Right atrium auricular region (tissue), 2 donors: ENCODE results near the gene SERGEF. TPM values are rescaled to one million over a fixed set of nuclear protein-coding genes. Genes with fewer than 3 reads are reported as not detected.

Source experiments
- DNase-seq: peaks from one replicate; pipeline ENCODE4 v3.0.0-alpha.2; 2019; ENCODE audit warnings: low spot score
- H3K27ac ChIP-seq, 2 donors: fragments of 200-600 bp; sonication (generic); 1 replicate in 1 of 2; 2 replicates in 1 of 2; pipeline ENCODE4 v1.5.1; 2016 to 2019
- H3K27me3 ChIP-seq, 2 donors: fragments of 200-600 bp; sonication (generic); one replicate each; pipeline versions ENCODE4 v1.5.1 to v1.6.0; 2017 to 2019
- H3K36me3 ChIP-seq: fragments of 200-600 bp; sonication (generic); one replicate; pipeline ENCODE4 v1.5.1; 2016
- H3K4me1 ChIP-seq, 2 donors: fragments of 200-600 bp; sonication (generic); one replicate each; pipeline versions ENCODE4 v1.5.1 to v1.6.0; 2017 to 2019
- H3K4me3 ChIP-seq, 2 donors: fragments of 200-600 bp; sonication (generic); 1 replicate in 1 of 2; 2 replicates in 1 of 2; pipeline ENCODE4 v1.5.1; 2017 to 2019; ENCODE audit warnings: mild to moderate bottlenecking in 1 of 2, moderate library complexity in 1 of 2
- H3K9me3 ChIP-seq, 2 donors: fragments of 200-600 bp; sonication (generic); one replicate each; pipeline ENCODE4 v1.5.1; 2019
- CTCF ChIP-seq, 2 donors: fragments of 200-600 bp; sonication (generic); IDR thresholded peaks; one replicate each; pipeline ENCODE4 v1.5.1; 2019; ENCODE audit warnings: antibody characterized with exemption in 2 of 2
- total RNA-seq, 2 donors: library from RNA; depleted of rRNA; stranded (reverse); fragments of >200 nt; gene quantifications; one replicate each; pipeline ENCODE4 v1.1.0, GENCODE V29; 2016

The SERGEF gene
- total RNA-seq, 2 donors from 2014 or later: 18.1 to 27.6 TPM

- H3K9me3 ChIP-seq: no peaks in the 10 kb centered on the region
- no peak overlapping the region for H3K27ac ChIP-seq
- no peak overlapping the region for H3K4me3 ChIP-seq
- DNase-seq: no peak
- TF ChIP-seq CTCF (IDR thresholded peaks at IDR 0.05): no peak
- H3K4me1 ChIP-seq: no peaks in the 10 kb centered on the region
- no peaks in the 10 kb centered on the region for H3K36me3 ChIP-seq
- no peaks in the 10 kb centered on the region for H3K27me3 ChIP-seq
These were observed 97.2 kb downstream of the SERGEF start for GRCh38 chr11:17915500-17916143.

GRCh38 chr11:17914957-17915356, 97.9 kb downstream of the SERGEF start:
- Histone ChIP-seq H3K9me3 (no peaks in the 10 kb centered on the region), H3K36me3 (no peaks in the 10 kb centered on the region), H3K27me3 (no peaks in the 10 kb centered on the region), H3K4me3 (no peak overlapping the region), H3K27ac (no peak overlapping the region), H3K4me1 (no peaks in the 10 kb centered on the region)
- no peak for TF ChIP-seq CTCF (IDR thresholded peaks at IDR 0.05)
- no peak for DNase-seq

- TF ChIP-seq CTCF (IDR thresholded peaks at IDR 0.05): no peak
- H3K9me3 ChIP-seq: no peaks in the 10 kb centered on the region
These were observed 105.8 kb downstream of the SERGEF start for GRCh38 chr11:17907046-17907445.

GRCh38 chr11:17906436-17906835, 106.4 kb downstream of the SERGEF start:
- Histone ChIP-seq H3K27me3 (no peaks in the 10 kb centered on the region), H3K4me3 (no peak overlapping the region), H3K27ac (no peak overlapping the region), H3K36me3 (no peaks in the 10 kb centered on the region), H3K4me1 (no peaks in the 10 kb centered on the region), H3K9me3 (no peaks in the 10 kb centered on the region)
- TF ChIP-seq CTCF (IDR thresholded peaks at IDR 0.05): peak in 1 of 2 donors; percentile 42
- no peak for DNase-seq

More at GRCh38 chr11:17907046-17907445, 105.8 kb downstream of the SERGEF start:
- no peak overlapping the region for H3K4me3 ChIP-seq
- H3K27ac ChIP-seq: no peak overlapping the region
- no peaks in the 10 kb centered on the region for H3K27me3 ChIP-seq
- no peaks in the 10 kb centered on the region for H3K4me1 ChIP-seq
- no peaks in the 10 kb centered on the region for H3K36me3 ChIP-seq
- DNase-seq: no peak

GRCh38 chr11:17905477-17905876, 107.4 kb downstream of the SERGEF start:
- Histone ChIP-seq H3K27me3 (no peaks in the 10 kb centered on the region), H3K36me3 (no peaks in the 10 kb centered on the region), H3K4me1 (no peaks in the 10 kb centered on the region), H3K9me3 (no peaks in the 10 kb centered on the region), H3K27ac (no peak overlapping the region), H3K4me3 (no peak overlapping the region)
- DNase-seq: no peak
- TF ChIP-seq CTCF (IDR thresholded peaks at IDR 0.05): no peak

GRCh38 chr11:17901481-17901880, 111.4 kb downstream of the SERGEF start:
- no peak for DNase-seq
- no peak for TF ChIP-seq CTCF (IDR thresholded peaks at IDR 0.05)
- Histone ChIP-seq H3K27ac (no peak overlapping the region), H3K27me3 (no peaks in the 10 kb centered on the region), H3K4me1 (no peaks in the 10 kb centered on the region), H3K36me3 (no peaks in the 10 kb centered on the region), H3K4me3 (no peak overlapping the region), H3K9me3 (no peaks in the 10 kb centered on the region)
